HEK293T (cell line): ENCODE data around the gene CRTAC1.

Source experiments
- ARNT ChIP-seq: fragments of 450-650 bp; IDR thresholded peaks from 2 replicates; pipeline ENCODE4 v1.6.1; 2017; ENCODE audit warnings: mild to moderate bottlenecking
- BHLHE40 ChIP-seq: fragments of 450-650 bp; IDR thresholded peaks from 2 replicates; pipeline ENCODE4 v1.6.1; 2016; ENCODE audit warnings: mild to moderate bottlenecking, moderate library complexity, borderline replicate concordance
- CTBP1 ChIP-seq: fragments of 450-650 bp; IDR thresholded peaks from 2 replicates; pipeline ENCODE4 v1.6.1; 2016; ENCODE audit warnings: borderline replicate concordance
- ELF4 ChIP-seq: fragments of 450-650 bp; IDR thresholded peaks from 2 replicates; pipeline ENCODE4 v1.6.1; 2017; ENCODE audit warnings: antibody characterized with exemption
- FOXA1 ChIP-seq: fragments of 450-650 bp; IDR thresholded peaks from 2 replicates; pipeline ENCODE4 v1.6.1; 2016; ENCODE audit warnings: mild to moderate bottlenecking
- FOXK2 ChIP-seq: fragments of 450-650 bp; IDR thresholded peaks from 2 replicates; pipeline ENCODE4 v1.6.1; 2016; ENCODE audit warnings: mild to moderate bottlenecking
- FOXM1 ChIP-seq: fragments of 450-650 bp; IDR thresholded peaks from 2 replicates; pipeline ENCODE4 v1.6.1; 2017; ENCODE audit warnings: mild to moderate bottlenecking, borderline replicate concordance
- HDGF ChIP-seq: fragments of 450-650 bp; IDR thresholded peaks from 2 replicates; pipeline ENCODE4 v1.6.1; 2017; ENCODE audit warnings: antibody characterized with exemption, borderline replicate concordance
- L3MBTL2 ChIP-seq: fragments of 450-650 bp; conservative IDR thresholded peaks from 2 replicates; pipeline ENCODE4 v1.6.1; 2016; ENCODE audit warnings: mild to moderate bottlenecking
- NFRKB ChIP-seq: fragments of 450-650 bp; IDR thresholded peaks from 2 replicates; pipeline ENCODE4 v1.6.1; 2016; ENCODE audit warnings: mild to moderate bottlenecking, moderate library complexity
- SP1 ChIP-seq: fragments of 450-650 bp; IDR thresholded peaks from 2 replicates; pipeline ENCODE4 v1.6.1; 2017
- SUZ12 ChIP-seq: fragments of 450-650 bp; IDR thresholded peaks from 2 replicates; pipeline ENCODE4 v1.6.1; 2016; ENCODE audit warnings: mild to moderate bottlenecking
- TARDBP ChIP-seq: fragments of 450-650 bp; IDR thresholded peaks from 2 replicates; pipeline ENCODE4 v1.6.1; 2016
- ZNF384 ChIP-seq: fragments of 450-650 bp; IDR thresholded peaks from 2 replicates; pipeline ENCODE4 v1.6.1; 2016

DNA sequence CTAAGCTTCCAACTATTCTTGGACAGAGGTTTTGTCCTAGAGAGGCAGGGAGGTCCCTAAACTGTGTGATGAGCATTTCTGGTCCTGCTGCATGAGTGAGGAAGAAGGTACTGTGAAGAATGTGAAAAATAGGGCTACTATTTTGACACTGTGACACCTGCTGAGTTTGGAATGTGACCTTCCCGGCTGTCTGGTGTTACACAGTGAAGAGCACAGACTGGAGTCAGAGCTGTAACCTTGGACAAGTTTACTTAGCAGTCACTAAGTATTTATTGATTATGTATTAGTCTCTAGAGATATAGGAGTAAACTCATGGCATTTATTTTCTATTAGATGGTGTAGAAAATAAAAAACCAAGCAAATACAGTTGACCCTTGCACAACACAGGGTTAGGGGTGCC, 168.5 kb downstream of the CRTAC1 start:
- TF ChIP-seq ELF4 (no peak), SP1 (no peak), L3MBTL2 (no peak), ARNT (no peak), FOXA1 (no peak), FOXM1 (no peak), FOXK2 (no peak), SUZ12 (no peak), NFRKB (no peak), BHLHE40 (no peak), ZNF384 (no peak), TARDBP (no peak), HDGF (no peak), CTBP1 (no peak)
